ENCODE results near the gene GTF2F2. TPM values are rescaled to one million over a fixed set of nuclear protein-coding genes. Genes with fewer than 3 reads are reported as not detected.

Gene GTF2F2
- total RNA-seq, 1 experiment from 2014 or later: 37.8 TPM

GRCh38 chr13:45258334-45258675 lies 138.0 kb downstream of the GTF2F2 start:
- peaks cover 21% of the 10 kb centered on the region for H3K4me1 ChIP-seq (ENCODE audit: insufficient read depth, low read length, poor library complexity, severe bottlenecking)
- intact Hi-C loops (cut with micrococcal nuclease; ENCODE audit: unreplicated experiment): no loop called here
- peaks cover 10% of the 10 kb centered on the region for H3K36me3 ChIP-seq (ENCODE audit: insufficient read depth, low read length, poor library complexity, severe bottlenecking)
- H3K4me3 ChIP-seq (ENCODE audit: low read depth, low read length, poor library complexity, severe bottlenecking): no peak overlapping the region
- no peaks in the 10 kb centered on the region for H3K9me3 ChIP-seq (ENCODE audit: low read depth, low read length, poor library complexity, severe bottlenecking)
- TF ChIP-seq EZH2 (IDR thresholded peaks at IDR 0.05; ENCODE audit: borderline replicate concordance, low read depth, low read length, poor library complexity, severe bottlenecking) (no peak), CTCF (conservative IDR thresholded peaks at IDR 0.05; ENCODE audit: low read depth, low read length) (no peak)
- no peak overlapping the region for H3K27ac ChIP-seq (ENCODE audit: low read depth, low read length, poor library complexity, severe bottlenecking)
- DNase-seq (ENCODE audit: low spot score): no peak
- CTCF ChIA-PET: no interaction called here
- no TSS peak for BruUV-seq (replicated peaks)
- no peaks in the 10 kb centered on the region for H3K27me3 ChIP-seq (replicated peaks; ENCODE audit: insufficient read depth, low read depth, low read length, poor library complexity)
- POLR2A ChIA-PET (ENCODE audit: low non-redundant PET): no interaction called here

GRCh38 chr13:45267215-45267614 lies 146.9 kb downstream of the GTF2F2 start:
- TF ChIP-seq CTCF (conservative IDR thresholded peaks at IDR 0.05; ENCODE audit: low read depth, low read length): no peak
- TF ChIP-seq EZH2 (IDR thresholded peaks at IDR 0.05; ENCODE audit: borderline replicate concordance, low read depth, low read length, poor library complexity, severe bottlenecking): no peak
- BruUV-seq (replicated peaks): no TSS peak
- no peaks in the 10 kb centered on the region for H3K9me3 ChIP-seq (ENCODE audit: low read depth, low read length, poor library complexity, severe bottlenecking)
- intact Hi-C loops (cut with micrococcal nuclease; ENCODE audit: unreplicated experiment): no loop called here
- H3K4me3 ChIP-seq (ENCODE audit: low read depth, low read length, poor library complexity, severe bottlenecking): no peak overlapping the region
- POLR2A ChIA-PET (ENCODE audit: low non-redundant PET): no interaction called here
- CTCF ChIA-PET: no interaction called here
- no peaks in the 10 kb centered on the region for H3K27me3 ChIP-seq (replicated peaks; ENCODE audit: insufficient read depth, low read depth, low read length, poor library complexity)
- H3K36me3 ChIP-seq (ENCODE audit: insufficient read depth, low read length, poor library complexity, severe bottlenecking): peaks cover 5% of the 10 kb centered on the region
- DNase-seq (ENCODE audit: low spot score): no peak
- no peaks in the 10 kb centered on the region for H3K4me1 ChIP-seq (ENCODE audit: insufficient read depth, low read length, poor library complexity, severe bottlenecking)
- H3K27ac ChIP-seq (ENCODE audit: low read depth, low read length, poor library complexity, severe bottlenecking): no peak overlapping the region

GRCh38 chr13:45269204-45269603 lies 148.9 kb downstream of the GTF2F2 start:
- ChIA-PET POLR2A (ENCODE audit: low non-redundant PET) (no interaction called here), CTCF (no interaction called here)
- Histone ChIP-seq H3K9me3 (ENCODE audit: low read depth, low read length, poor library complexity, severe bottlenecking) (no peaks in the 10 kb centered on the region), H3K27ac (ENCODE audit: low read depth, low read length, poor library complexity, severe bottlenecking) (no peak overlapping the region), H3K36me3 (ENCODE audit: insufficient read depth, low read length, poor library complexity, severe bottlenecking) (peaks cover 5% of the 10 kb centered on the region), H3K27me3 (replicated peaks; ENCODE audit: insufficient read depth, low read depth, low read length, poor library complexity) (no peaks in the 10 kb centered on the region), H3K4me3 (ENCODE audit: low read depth, low read length, poor library complexity, severe bottlenecking) (no peak overlapping the region), H3K4me1 (ENCODE audit: insufficient read depth, low read length, poor library complexity, severe bottlenecking) (no peaks in the 10 kb centered on the region)
- intact Hi-C loops (cut with micrococcal nuclease; ENCODE audit: unreplicated experiment): no loop called here
- BruUV-seq (replicated peaks): no TSS peak
- TF ChIP-seq EZH2 (IDR thresholded peaks at IDR 0.05; ENCODE audit: borderline replicate concordance, low read depth, low read length, poor library complexity, severe bottlenecking) (no peak), CTCF (conservative IDR thresholded peaks at IDR 0.05; ENCODE audit: low read depth, low read length) (no peak)
- no peak for DNase-seq (ENCODE audit: low spot score)
